SK-N-MC (cell line): ENCODE results near the gene CLEC16A.

Experiments used
- EZH2 ChIP-seq: fragments of 200-600 bp; sonication (generic); IDR thresholded peaks from one replicate; pipeline ENCODE4 v1.6.1; 2017; ENCODE audit warnings: antibody characterized with exemption
- POLR2AphosphoS5 ChIP-seq: IDR thresholded peaks from 2 replicates; pipeline ENCODE4 v1.6.1; 2012; ENCODE audit warnings: mild to moderate bottlenecking, low read depth, low read length, borderline replicate concordance

- TF ChIP-seq POLR2AphosphoS5 (no peak), EZH2 (no peak)
Observed at GRCh38 chr16:11175106-11175786, 230.9 kb downstream of the CLEC16A start.
